ENCODE results near the gene NT5C3B. TPM values are rescaled to one million over a fixed set of nuclear protein-coding genes. Genes with fewer than 3 reads are reported as not detected.

NT5C3B gene
- polyA plus RNA-seq, 3 donors = 45.9 to 70.5 (median 50.0) TPM

GRCh38 chr17:41814195-41814594, 21.8 kb downstream of the NT5C3B start:
- H3K27ac ChIP-seq (ENCODE audit: low read depth, low read length) = no peak overlapping the region
- WGBS, 3 donors = 18 to 65% (median 58%) methylated on average over 1 of the region's 1 CpG

DNA sequence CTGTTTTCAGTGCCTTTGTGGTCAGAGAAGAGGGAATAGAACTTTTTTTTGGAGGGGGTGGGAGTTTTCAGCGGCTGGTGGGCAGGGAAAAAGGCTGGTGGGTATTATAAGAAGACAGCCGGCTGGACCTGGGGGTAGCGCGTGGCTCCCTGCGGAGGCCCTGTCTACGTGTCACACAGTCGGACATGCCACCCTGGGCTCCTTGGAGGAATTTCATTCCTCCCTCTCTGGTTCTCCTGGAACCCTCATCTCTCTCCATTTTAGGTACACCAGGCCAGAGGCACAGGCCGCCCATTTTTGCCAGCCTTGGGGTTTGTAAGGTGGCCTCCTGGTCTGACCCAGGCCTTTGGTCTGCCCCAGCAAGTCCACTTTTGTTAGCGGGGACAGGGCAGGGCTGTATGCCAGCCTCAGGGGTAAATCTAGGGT, 22.3 kb downstream of the NT5C3B start:
- no peak overlapping the region for H3K27ac ChIP-seq (ENCODE audit: low read depth, low read length)
- WGBS, 3 donors = 77 to 80% (median 78%) methylated on average over 9 of the region's 9 CpGs

GRCh38 chr17:41813152-41813680, 22.8 kb downstream of the NT5C3B start:
- WGBS, 3 donors = 30 to 35% (median 31%) methylated on average over 12 of the region's 12 CpGs
- H3K27ac ChIP-seq (ENCODE audit: low read depth, low read length) = no peak overlapping the region

- WGBS, 3 donors = 1 to 4% (median 3%) methylated on average over 31 to 34 of the region's 35 CpGs
- H3K27ac ChIP-seq (ENCODE audit: low read depth, low read length) = no peak within 1 kb of the TSS
These were observed 23.5 kb downstream of the NT5C3B start, which contains the start of gene FKBP10 for GRCh38 chr17:41812381-41813151. Gene FKBP10 (plus strand): TSS chr17:41813004. CDS start chr17:41813035, 31 bp downstream.

DNA sequence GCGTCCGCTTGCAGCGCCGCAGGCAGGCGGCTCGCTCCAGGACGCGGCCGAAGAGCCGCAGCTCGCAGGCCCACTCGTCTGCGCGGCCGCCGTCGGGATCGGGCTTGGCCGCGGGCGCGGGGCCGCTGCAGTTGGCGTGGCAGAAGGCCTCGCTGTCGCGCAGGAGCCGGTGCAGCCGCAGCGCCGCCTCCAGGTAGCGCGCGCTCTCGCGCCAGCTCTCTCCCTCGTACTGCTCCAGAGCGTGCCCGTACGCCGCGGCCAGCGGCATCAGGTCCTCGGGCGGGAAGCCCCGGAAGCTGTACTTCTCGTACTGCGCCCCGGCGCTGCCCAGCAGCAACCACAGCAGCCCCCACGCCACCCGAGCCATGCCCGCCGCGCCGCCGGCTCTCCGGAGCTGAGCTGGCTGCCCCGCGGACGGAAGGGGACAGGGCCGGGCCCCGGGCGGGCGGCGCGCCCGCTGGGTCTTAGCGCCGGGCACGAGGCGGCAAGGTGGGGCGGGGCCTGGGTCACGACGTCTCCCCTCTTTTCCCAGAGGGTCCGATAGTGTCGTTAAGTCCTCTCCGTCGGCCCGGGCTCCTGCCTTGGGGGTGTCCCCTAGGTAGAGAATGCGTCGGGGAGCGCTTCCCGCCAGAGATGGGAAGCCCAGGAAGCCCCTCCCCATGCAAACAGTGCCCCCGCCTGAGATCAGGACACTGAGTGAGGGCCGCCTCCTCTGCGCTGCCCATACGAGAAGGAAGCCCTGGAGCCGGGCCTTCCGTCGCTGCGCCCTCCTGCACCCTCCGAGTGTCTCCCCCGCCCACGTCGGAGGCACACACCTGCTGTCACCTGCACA, 24.3 kb downstream of the NT5C3B start, which contains the start of gene P3H4:
Gene P3H4 (minus strand): TSS at position 401 of the 832 bp plus-strand sequence. CDS start 34 bp downstream, at position 367.
- no peak within 1 kb of the TSS for H3K27ac ChIP-seq (ENCODE audit: low read depth, low read length)
- WGBS, 3 donors = 0 to 1% (median 1%) methylated on average over 73 to 95 of the region's 96 CpGs

GRCh38 chr17:41810659-41811548, 25.1 kb downstream of the NT5C3B start:
- 15 to 29% (median 28%) methylated on average over 56 to 58 of the region's 58 CpGs for WGBS, 3 donors
- no peak overlapping the region for H3K27ac ChIP-seq (ENCODE audit: low read depth, low read length)

DNA sequence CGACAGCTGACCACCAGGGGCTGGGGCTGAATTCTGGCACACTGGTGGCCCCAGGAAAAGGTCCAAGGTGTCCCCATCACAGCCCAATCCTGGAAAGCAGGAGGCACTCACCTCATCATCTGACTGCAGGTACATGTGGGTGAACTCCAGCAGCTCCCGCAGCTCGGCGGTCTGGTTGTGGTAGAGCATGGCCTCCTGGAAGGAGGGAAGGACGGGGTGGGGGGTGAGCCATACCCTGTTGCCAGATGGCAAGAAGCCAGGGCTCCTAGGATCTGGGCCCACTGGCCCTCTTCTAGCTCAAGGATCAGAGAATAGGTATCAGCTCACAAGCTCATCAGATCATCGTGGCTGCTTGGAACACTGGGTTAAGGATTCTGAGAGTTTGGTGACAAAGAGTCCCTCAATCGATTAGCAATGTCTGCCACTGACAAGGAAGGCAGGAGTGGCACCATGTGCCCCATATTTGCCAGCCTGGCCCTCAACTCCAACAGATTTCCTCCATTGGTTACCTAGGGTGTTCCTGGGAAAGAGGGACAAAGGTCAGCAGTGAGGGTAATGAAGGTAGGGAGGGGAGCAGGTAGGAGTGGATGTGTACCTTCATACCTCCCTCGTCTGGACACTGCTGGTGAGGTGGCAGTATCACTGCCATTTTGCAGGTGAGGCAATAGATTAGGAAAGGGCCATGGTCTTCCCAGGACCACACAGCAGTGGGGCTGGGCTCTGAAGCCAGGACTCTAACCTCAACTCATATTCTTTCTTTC, 29.2 kb downstream of the NT5C3B start:
- no peak overlapping the region for H3K27ac ChIP-seq (ENCODE audit: low read depth, low read length)
- 87 to 91% (median 90%) methylated on average over 8 of the region's 8 CpGs for WGBS, 3 donors

DNA sequence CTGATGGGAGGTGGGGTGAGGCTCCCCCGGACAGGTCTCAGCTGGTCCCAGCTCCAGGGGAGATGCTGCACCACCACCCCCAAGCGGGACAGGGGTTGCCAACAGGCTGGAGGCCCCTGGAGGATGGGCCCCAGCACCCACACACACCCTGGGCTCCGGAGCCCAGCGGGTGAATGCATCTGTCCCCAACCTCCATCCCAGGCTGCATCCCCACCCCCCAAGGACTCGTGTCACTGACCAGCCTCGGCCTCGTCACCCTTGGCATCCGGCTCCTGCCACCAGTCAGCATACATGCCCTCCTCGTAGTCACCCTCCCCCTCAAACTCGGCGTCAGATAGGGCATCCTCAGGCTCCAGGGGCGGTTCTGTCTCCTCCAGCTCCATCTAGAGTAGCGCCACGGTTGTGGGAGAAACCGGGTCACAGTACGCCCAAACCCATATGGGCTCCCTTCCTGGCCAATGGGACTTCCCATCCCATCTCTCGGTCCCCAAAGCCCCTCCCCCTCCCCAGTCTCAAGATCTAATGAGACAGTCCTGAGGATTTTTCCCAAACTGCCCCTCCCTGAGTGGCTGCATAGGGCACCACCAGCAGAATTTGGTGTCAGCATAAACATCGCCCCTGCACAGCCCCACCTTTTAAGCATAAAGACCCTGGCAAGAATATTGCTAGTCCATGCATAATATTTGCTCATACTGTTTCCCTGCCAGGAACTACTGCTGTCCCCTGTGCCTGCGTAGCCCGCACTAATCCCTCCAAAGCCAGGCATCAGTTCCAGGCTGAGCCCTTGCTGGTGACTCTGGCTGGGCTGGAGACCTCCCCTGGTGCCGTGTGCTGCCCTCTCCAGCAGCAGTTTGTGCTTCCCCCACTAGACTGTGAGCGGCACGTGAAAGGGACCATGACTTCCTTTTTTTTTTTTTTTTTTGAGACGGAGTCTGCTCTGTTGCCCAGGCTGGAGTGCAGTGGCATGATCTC, 32.7 kb downstream of the NT5C3B start:
- H3K27ac ChIP-seq (ENCODE audit: low read depth, low read length) = no peak overlapping the region

DNA sequence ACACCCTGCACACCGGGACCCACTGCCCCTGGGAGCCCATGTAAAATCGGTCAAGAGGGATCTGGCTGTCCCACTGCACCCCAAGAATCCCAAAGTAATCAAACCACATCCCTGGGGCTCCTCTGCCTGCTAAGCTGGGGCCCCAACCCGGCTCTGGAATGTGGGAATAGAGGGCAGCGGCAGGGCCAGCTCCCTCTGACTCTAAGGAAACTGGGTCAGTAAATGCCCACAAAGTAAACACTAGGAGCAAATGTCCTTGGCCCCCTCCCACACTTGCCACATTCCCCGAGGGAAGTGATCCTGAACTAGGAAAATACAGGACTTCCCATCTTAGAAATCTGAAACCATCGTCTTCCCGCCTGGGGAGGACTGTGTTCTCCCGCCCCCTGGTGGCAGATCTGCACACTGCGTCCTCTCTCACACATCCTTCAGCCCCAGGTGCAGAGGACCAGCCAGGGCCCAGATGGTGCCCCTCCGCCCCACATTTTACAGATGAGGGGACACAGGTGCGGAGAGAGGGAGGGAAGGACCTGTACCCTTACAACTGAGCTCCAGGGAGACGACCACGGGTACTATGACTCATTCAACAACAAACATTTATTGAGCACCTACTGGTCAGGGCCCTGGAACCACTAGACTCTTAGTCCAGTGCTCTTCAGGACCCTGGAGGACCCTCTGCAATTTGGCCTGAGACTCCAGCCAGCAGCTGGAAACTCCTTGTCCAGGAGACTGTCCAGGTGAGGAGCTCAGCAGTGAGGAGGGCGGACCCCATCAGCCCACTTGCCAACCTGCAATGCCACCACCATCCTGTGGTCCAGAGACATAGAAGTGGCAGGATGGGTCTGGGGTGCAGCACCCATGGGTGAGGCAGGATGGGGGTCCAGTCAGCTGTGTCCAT, 34.4 kb downstream of the NT5C3B start:
- H3K27ac ChIP-seq (ENCODE audit: low read depth, low read length) = no peak overlapping the region
- 10 to 18% (median 13%) methylated on average over 14 of the region's 14 CpGs for WGBS, 3 donors

More for the DNA sequence above, 32.7 kb downstream of the NT5C3B start:
- WGBS, 3 donors = 64 to 76% (median 64%) methylated on average over 22 to 24 of the region's 24 CpGs

- WGBS, 3 donors = 49 to 54% (median 52%) methylated on average over 18 of the region's 18 CpGs
- no peak overlapping the region for H3K27ac ChIP-seq (ENCODE audit: low read depth, low read length)
These were observed 35.2 kb downstream of the NT5C3B start for GRCh38 chr17:41800601-41801373.

- 89 to 94% (median 91%) methylated on average over 8 of the region's 8 CpGs for WGBS, 3 donors
- no peak overlapping the region for H3K27ac ChIP-seq (ENCODE audit: low read depth, low read length)
These were observed 36.7 kb downstream of the NT5C3B start for GRCh38 chr17:41799366-41799765.

- no peak overlapping the region for H3K27ac ChIP-seq (ENCODE audit: low read depth, low read length)
- 76 to 84% (median 80%) methylated on average over 3 of the region's 3 CpGs for WGBS, 3 donors
These were observed 38.7 kb downstream of the NT5C3B start for GRCh38 chr17:41797377-41797776.

DNA sequence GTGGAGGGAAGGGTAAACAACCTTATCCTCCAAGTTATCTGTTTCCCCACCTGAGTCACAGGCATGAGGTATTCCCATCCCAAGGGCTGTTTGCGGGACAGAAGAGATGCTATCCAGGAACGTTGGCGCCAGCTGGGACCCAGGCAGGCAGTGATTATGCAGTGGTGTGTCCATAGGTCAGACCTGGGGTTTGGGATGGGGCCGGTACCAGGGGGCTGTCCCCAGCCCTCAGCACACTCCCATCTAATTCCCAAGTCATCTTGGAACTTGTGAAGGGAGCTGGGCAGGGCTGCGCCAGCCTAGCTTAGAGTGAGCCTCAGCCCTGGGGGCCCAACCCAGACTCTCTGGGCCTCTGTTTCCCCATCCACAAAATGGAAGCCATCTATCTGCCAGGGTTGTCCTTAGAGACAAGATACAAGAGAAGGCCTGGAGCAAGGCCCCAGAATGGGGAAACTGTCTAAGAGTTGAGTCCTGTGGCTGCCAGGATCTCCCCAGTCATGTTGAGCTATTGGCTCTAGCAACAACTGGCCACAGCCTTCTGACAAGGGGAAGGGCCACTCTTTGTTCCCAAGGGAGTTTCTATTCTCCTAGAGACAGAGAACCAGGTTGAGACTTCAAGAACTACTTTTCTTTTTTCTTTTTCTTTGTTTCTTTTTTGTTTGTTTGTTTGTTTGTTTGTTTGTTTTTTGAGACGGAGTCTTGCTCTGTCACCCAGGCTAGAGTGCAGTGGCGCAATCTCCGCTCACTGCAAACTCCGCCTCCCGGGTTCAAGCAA, 39.7 kb downstream of the NT5C3B start:
- H3K27ac ChIP-seq (ENCODE audit: low read depth, low read length) = no peak overlapping the region
- 86 to 91% (median 88%) methylated on average over 10 of the region's 10 CpGs for WGBS, 3 donors

DNA sequence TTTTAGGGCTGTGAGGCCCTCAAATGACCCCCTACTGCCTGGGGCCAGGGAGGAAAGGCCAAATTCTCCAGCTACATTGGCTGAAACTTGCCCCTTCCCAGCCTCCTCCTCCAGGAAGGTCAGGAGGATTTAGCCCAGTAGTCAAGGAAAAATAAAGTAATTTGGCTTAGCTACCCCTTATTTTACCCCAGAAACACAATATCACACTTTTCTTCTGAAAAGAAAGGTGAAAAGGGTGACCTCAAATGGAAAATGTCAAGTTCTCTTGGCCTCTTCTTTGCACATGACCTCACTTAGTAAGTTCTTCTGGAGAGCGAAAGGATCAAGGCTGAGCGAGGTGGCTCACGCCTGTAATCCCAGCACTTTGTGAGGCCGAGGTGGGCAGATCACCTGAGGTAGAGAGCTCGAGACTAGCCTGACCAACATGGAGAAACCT, 41.5 kb downstream of the NT5C3B start:
- WGBS, 3 donors = 96 to 99% (median 97%) methylated on average over 5 of the region's 5 CpGs
- no peak overlapping the region for H3K27ac ChIP-seq (ENCODE audit: low read depth, low read length)

Measured in adipose tissue (tissue), 3 donors.